GM21619 (cell line): ENCODE data around the gene GNG7.
"Not testable (repeated sequence)": the region's sequence is repeated elsewhere in the genome, so short reads cannot be mapped to it uniquely, and the experiment has no call there.

ENCODE experiments used
- ATAC-seq: cut with Tn5 transposase; IDR thresholded peaks from one replicate; pipeline ENCODE4 v1.9.1; 2021; ENCODE audit not compliant: unreplicated experiment

GNG7 gene

DNA sequence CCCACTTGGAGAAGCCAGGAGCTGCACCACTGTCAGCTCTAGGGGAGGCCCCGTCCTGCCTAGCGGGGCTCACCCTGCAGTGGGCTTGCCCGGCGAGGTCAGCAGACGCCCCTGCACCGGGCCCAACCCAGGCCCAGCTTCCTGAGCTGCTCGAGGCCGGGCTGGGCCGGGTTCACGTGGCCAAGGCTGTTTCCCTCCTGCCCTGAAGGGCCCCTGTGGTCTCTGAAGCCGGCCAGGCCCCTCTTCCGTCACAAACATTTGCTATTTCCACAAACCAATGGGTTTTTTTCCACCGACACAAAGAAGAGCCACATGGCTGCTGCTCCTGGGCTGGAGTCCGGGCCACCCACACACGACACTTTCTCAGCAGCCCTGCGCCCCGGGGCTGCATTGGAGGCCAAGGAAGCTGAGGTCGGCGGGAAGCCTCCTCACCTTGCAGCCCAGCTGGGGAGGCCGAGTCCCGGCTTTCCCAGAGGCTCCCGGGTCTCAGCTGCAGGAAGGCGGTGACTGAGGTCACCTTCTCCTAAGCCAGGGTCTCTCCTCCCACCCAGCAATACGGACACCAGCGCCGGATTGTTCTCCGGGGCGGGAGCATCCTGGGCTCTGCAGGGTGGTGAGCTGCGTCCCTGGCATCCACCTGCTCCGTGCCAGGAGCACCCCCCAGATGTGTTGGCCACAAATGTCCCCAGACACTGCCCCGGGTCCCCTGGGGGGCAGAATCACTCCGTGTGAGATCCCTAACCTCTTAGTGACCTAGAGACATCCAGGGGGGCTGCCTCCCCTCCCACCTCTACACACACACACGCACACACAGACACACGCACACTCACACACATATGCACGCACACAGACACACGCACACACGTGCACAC is 146.0 kb downstream of the GNG7 start:
- no peak for ATAC-seq

GRCh38 chr19:2555422-2556220 is 146.9 kb downstream of the GNG7 start:
- no peak for ATAC-seq

DNA sequence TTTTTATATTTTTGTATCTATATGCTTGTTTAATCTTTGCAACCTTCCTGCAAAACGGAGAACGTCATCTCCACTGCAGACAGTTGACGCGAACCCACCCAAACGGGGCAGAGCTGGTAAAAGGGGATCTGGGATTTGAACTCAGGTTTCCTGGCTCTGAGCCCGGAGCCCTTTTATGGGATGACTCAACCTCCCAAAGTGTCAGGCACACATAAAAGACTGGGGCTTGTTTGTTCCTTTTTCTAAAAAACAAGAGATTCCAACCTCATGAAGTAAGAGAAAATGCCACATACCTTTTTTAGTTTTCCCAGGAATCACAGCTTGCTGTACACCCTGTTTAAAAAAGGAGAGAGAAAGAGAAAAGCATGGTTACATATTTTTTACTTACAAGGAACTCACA is 147.6 kb downstream of the GNG7 start:
- no peak for ATAC-seq

DNA sequence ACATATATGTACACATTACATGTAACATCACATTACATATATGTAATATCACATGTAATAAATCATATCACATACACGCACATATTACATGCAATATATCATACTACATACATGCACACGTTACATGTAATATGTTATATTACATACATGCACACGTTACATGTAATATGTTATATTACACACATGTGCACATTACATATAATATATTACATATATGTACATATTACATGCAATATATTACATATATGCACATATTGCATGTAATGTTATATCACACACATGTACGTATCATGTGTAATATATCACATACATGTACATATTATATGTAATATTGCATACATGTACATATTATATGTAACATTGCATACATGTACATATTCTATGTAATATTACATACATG is 149.0 kb downstream of the GNG7 start:
- ATAC-seq = no peak

GRCh38 chr19:2552859-2553258 is 149.6 kb downstream of the GNG7 start:
- peak; percentile 69 for ATAC-seq

DNA sequence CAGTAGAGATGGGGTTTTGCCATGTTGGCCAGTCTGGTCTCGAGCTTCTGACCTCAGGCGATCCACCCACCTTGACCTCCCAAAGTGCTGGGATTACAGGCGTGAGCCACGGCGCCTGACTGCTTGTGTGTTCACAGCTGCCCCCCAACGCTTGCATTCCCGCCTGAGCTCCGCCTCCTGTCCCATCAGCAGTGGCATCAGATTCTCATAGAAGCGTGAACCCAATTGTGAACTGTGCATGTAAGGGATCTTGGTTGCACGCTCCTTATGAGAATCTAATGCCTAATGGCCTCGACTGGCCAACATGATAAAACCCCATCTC is 150.7 kb downstream of the GNG7 start:
- no peak for ATAC-seq

- no peak for ATAC-seq
Measured at GRCh38 chr19:2551172-2551863, 151.2 kb downstream of the GNG7 start.

DNA sequence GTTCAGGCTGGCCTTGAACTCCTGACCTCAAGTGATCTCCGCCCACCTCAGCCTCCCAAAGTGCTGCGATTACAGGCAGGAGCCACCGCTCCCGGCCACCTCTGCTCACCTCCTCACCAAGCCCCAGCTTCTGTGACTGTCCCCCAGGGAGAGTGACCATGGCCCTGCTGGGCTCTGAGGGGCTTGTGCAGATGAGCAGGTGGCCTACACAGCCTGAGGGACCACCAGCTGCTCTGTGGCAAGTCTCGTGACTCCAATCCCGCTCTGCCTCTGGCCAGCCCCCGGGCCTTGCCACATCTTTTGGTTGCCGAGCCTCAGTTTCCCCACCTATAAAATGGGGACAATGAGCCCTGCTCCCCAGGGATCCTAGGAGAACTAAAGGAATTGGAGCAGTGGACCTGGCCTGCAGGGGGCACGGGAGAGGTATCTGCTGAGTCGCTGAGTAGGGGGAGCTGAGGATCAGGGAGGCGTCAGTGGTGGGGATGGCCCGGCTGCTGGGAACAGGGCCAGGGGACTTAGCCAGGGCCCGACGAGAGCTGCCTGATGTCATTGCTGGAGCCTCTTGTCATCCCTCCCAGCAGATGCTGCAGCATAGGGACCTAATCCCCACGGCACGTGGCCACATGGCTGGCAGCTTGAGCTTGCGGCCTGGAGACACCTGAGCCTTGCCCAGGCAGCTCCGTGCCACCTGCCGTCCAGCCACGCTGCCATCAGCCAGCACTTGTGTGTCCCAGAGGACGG is 151.9 kb downstream of the GNG7 start:
- ATAC-seq = no peak

- ATAC-seq = no peak
Measured at GRCh38 chr19:2549701-2550191, 152.7 kb downstream of the GNG7 start.

- no peak for ATAC-seq
Measured at GRCh38 chr19:2548966-2549365, 153.5 kb downstream of the GNG7 start.

DNA sequence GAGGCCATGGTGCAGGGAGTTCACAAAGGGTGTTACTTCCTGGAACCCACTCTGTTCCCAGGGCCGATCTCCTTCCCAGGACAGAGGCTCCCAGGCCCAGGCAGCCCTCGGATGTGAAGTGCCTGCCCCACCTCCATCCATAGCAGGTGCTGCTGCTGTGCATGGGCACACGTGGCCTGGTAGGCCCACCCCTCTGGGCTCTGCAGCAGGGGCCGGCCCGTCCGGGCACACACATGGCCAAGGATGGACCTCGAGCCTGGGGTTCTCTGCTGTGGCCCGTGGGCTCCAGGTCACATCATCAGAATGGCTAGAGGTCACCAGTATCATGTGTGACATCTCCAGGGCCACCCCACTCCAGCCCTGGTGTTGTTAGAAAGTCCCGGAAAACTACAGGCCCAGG is 154.8 kb downstream of the GNG7 start:
- no peak for ATAC-seq

GRCh38 chr19:2547033-2547680 is 155.3 kb downstream of the GNG7 start:
- no peak for ATAC-seq

DNA sequence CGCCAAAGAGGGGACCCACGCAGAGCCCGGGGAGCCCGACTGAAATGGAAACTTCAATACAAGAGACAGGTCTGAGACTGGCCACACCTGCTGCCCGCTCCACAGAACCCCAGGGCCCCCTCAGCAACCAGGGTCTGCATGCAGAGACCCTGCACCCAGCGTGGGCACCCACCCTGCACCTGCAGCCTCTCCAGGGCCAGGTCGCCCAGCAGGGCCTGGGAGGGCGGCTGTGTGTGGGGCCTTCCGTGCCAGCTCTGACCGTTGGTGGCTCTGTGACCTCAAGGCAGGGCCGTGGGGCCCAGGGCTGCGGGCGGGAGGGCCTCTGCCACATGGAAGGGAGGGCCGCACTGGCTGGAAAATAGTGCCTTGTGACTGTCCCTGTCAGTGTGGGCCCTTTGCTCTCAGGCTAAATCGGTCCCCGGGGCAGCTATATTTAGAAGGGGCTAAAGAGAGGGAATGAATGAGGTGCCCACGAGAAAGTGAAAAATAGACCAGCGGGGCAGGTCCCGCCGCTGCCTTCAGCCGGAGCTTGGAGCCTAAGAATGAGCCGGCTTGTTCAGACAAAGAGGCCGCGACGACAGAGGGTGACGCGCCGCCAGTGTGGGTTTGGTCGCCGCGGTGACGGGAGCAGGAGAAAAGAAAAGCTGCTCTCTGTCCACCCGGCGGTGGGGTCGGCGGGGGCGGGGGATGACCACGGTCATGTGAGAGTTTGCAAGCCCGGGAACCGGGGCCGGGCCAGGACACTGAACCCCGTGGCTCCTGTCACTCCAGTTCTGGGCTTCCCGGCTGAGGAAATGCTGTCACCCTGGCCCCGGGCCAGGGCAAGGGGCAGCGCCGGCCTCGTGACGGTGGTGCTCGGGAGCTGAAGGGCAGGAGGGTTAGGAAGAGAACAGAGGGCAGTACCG is 156.1 kb downstream of the GNG7 start:
- ATAC-seq = no peak

- not testable (repeated sequence) for ATAC-seq
Measured at GRCh38 chr19:2545416-2546127, 156.9 kb downstream of the GNG7 start.

DNA sequence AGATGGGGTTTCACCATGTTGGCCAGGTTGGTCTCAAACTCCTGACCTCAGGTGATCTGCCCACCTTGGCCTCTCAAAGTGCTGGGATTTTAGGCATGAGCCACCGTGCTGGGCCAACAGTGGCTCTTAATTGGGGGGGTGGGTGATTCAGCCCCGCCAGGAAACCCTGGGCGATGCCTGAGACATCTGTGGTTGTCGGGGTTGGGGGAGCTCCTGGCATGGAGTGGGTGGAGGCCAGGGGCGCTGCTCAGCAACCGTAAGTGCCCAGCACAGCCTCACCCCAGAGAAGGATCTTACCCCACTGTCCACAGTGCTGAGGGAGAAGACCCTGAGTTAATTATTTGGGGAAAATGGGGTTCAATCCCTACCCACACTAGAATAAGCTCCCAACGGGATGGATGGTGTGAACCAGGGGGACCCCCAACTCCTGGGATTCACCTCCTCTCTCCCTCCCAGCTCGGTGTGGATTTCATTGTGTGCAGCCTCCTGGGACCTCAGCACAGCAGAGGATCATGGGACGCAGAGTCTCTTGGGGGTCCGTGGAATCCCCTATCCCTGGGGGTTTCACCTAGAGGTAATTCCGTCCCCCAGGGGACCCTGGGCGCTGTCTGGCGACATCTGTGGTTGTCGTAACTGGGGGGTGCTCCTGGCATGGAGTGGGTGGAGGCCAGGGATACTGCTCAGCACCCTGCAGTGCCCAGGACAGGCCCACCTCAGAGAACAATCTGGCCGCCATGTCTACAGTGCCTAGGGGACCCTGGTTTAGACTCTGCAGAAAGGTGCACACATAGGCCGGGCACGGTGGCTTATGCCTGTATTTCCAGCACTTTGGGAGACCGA is 157.7 kb downstream of the GNG7 start:
- ATAC-seq = no peak

DNA sequence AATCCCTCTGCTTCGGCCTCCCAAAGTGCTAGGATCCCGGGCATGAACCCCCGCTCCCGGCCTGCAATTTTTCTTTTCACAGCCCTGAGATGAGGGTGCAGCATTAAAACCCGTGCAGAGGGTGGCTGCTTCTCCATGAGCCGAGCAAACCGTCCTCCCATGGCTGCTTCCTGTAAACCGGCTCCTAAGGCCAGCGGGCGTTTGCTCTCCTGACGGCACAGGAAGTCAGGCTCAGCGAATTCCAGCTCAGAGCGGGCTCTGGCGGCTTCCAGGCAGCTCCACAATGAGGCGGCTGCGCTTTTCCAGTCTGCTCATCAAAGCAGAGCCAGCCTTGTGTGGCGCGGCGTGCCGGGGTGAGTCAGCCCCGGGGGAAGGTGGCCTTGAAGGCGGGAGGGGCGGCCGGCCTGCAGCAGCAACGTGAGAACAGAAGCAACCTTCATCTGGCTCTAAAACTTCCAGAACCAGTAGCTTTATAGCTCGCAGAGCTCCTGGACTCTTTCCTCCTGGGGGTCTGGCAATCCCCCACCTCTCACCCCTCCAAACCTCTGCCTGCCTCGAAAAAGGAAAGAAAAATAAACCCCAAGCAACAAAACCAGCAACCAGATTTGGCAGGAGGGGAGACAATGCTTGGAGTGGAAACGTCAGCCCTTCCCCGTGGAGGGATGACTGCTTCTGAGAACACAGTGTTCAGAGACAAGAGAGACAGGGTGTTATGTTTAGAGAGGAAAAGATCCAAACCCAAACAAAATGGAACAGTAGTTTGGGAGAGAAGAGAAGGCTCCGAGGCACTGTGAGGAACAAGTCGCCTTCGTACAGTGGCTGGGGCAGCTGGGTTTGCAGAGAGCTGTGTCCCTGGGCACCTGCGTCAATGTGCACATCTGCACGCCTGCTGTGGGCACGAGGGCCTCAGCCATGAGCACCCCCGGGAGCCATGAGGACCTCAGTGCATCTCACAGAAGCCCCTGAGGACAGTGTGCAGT is 158.7 kb downstream of the GNG7 start:
- no peak for ATAC-seq

DNA sequence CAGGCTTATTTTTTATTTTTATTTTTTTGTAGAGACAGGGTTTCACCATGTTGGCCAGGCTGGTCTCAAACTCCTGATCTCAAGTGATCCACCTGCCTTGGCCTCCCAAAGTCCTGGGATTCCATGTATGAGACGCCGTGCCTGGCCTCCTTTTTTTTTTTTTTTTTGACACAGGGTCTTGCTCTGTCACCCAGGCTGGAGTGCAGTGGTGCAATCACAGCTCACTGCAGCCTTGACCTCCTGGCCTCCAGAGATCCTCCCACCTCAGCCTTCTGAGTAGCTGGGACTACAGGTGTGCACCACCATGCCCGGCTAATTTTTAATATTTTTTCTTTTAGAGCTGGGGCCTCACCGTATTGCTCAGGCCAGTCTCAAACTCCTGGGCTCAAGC is 159.4 kb downstream of the GNG7 start:
- ATAC-seq = not testable (repeated sequence)
